SKM-1 treated with dmso at 0.1 percent for 144 hours (cell line): ENCODE measurements around the gene CHAT.

Experiments used
- DNase-seq: peaks from one replicate; lab custom pipeline; 2025; ENCODE audit not compliant: unreplicated experiment; lab: John Stamatoyannopoulos, UW

Gene CHAT

GRCh38 chr10:49627644-49628247 is 13.9 kb downstream of the CHAT start:
- no peak for DNase-seq

- DNase-seq: no peak
These were observed 14.8 kb downstream of the CHAT start for GRCh38 chr10:49628599-49628998.

- no peak for DNase-seq
These were observed 15.6 kb downstream of the CHAT start for GRCh38 chr10:49629431-49629881.

GRCh38 chr10:49631975-49632374 is 18.1 kb downstream of the CHAT start:
- DNase-seq: no peak

- no peak for DNase-seq
These were observed 18.8 kb downstream of the CHAT start for GRCh38 chr10:49632406-49633317.

- DNase-seq: no peak
These were observed 19.7 kb downstream of the CHAT start for GRCh38 chr10:49633327-49634068.

GRCh38 chr10:49634069-49634660 is 20.3 kb downstream of the CHAT start:
- no peak for DNase-seq

GRCh38 chr10:49642311-49642710 is 28.5 kb downstream of the CHAT start:
- DNase-seq: no peak

- DNase-seq: no peak
These were observed 29.6 kb downstream of the CHAT start for GRCh38 chr10:49643241-49644034.

- DNase-seq: no peak
These were observed 30.3 kb downstream of the CHAT start for GRCh38 chr10:49644035-49644646.

- DNase-seq: no peak
These were observed 31.6 kb downstream of the CHAT start for GRCh38 chr10:49645417-49645816.

GRCh38 chr10:49645871-49646870 is 32.3 kb downstream of the CHAT start:
- no peak for DNase-seq

GRCh38 chr10:49647554-49647953 is 33.7 kb downstream of the CHAT start:
- no peak for DNase-seq

GRCh38 chr10:49647985-49648795 is 34.4 kb downstream of the CHAT start:
- no peak for DNase-seq

GRCh38 chr10:49649294-49649693 is 35.5 kb downstream of the CHAT start:
- no peak for DNase-seq

GRCh38 chr10:49649936-49650723 is 36.3 kb downstream of the CHAT start:
- DNase-seq: no peak

GRCh38 chr10:49650724-49651034 is 36.8 kb downstream of the CHAT start:
- no peak for DNase-seq
